ENCODE data around the gene HTRA3. TPM values are rescaled to one million over a fixed set of nuclear protein-coding genes. Genes with fewer than 3 reads are reported as not detected.

Gene HTRA3
- total and polyA plus RNA-seq, 2 experiments from 2014 or later: 1.3 to 3.6 TPM

DNA sequence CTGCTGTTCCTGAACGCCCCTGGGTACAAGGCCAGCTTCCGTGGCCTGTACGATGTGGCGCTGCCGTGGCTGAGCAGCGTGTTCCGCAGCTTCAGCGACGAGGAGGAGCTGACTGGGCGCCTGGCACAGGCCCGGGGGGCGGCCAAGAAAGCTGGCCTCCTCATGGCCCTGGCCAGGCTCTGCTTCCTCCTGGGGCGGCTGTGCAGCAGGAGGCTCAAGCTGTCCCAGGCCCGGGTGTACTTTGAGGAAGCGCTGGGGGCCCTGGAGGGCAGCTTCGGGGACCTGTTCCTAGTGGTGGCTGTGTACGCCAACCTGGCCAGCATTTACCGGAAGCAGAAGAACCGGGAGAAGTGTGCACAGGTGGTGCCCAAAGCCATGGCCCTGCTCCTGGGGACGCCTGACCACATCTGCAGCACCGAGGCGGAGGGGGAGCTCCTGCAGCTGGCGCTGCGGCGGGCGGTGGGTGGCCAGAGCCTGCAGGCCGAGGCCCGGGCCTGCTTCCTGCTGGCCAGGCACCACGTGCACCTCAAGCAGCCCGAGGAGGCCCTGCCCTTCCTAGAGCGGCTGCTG lies 42.3 kb upstream of the HTRA3 start:
- ATAC-seq (no peak), DNase-seq (ENCODE audit: low spot score) (no peak)
- H3K4me1 ChIP-seq (ENCODE audit: insufficient read depth): peaks cover 11% of the 10 kb centered on the region
- peaks cover 14% of the 10 kb centered on the region for H3K27me3 Mint-ChIP-seq (ENCODE audit: insufficient read depth, low read depth, poor library complexity)
- no peak overlapping the region for H3K4me3 Mint-ChIP-seq
- no peak overlapping the region for H2AFZ ChIP-seq
- H3K36me3 ChIP-seq (ENCODE audit: insufficient read depth): no peaks in the 10 kb centered on the region
- H3K9me3 Mint-ChIP-seq: no peaks in the 10 kb centered on the region
- TF ChIP-seq, protein P1, sequence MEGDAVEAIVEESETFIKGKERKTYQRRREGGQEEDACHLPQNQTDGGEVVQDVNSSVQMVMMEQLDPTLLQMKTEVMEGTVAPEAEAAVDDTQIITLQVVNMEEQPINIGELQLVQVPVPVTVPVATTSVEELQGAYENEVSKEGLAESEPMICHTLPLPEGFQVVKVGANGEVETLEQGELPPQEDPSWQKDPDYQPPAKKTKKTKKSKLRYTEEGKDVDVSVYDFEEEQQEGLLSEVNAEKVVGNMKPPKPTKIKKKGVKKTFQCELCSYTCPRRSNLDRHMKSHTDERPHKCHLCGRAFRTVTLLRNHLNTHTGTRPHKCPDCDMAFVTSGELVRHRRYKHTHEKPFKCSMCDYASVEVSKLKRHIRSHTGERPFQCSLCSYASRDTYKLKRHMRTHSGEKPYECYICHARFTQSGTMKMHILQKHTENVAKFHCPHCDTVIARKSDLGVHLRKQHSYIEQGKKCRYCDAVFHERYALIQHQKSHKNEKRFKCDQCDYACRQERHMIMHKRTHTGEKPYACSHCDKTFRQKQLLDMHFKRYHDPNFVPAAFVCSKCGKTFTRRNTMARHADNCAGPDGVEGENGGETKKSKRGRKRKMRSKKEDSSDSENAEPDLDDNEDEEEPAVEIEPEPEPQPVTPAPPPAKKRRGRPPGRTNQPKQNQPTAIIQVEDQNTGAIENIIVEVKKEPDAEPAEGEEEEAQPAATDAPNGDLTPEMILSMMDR (conservative IDR thresholded peaks at IDR 0.05; ENCODE audit: low read depth in 2 of 2): no peak
- no peak for TF ChIP-seq STAT1 (IDR thresholded peaks at IDR 0.05; ENCODE audit: unreplicated experiment)
- TF ChIP-seq, protein P2, sequence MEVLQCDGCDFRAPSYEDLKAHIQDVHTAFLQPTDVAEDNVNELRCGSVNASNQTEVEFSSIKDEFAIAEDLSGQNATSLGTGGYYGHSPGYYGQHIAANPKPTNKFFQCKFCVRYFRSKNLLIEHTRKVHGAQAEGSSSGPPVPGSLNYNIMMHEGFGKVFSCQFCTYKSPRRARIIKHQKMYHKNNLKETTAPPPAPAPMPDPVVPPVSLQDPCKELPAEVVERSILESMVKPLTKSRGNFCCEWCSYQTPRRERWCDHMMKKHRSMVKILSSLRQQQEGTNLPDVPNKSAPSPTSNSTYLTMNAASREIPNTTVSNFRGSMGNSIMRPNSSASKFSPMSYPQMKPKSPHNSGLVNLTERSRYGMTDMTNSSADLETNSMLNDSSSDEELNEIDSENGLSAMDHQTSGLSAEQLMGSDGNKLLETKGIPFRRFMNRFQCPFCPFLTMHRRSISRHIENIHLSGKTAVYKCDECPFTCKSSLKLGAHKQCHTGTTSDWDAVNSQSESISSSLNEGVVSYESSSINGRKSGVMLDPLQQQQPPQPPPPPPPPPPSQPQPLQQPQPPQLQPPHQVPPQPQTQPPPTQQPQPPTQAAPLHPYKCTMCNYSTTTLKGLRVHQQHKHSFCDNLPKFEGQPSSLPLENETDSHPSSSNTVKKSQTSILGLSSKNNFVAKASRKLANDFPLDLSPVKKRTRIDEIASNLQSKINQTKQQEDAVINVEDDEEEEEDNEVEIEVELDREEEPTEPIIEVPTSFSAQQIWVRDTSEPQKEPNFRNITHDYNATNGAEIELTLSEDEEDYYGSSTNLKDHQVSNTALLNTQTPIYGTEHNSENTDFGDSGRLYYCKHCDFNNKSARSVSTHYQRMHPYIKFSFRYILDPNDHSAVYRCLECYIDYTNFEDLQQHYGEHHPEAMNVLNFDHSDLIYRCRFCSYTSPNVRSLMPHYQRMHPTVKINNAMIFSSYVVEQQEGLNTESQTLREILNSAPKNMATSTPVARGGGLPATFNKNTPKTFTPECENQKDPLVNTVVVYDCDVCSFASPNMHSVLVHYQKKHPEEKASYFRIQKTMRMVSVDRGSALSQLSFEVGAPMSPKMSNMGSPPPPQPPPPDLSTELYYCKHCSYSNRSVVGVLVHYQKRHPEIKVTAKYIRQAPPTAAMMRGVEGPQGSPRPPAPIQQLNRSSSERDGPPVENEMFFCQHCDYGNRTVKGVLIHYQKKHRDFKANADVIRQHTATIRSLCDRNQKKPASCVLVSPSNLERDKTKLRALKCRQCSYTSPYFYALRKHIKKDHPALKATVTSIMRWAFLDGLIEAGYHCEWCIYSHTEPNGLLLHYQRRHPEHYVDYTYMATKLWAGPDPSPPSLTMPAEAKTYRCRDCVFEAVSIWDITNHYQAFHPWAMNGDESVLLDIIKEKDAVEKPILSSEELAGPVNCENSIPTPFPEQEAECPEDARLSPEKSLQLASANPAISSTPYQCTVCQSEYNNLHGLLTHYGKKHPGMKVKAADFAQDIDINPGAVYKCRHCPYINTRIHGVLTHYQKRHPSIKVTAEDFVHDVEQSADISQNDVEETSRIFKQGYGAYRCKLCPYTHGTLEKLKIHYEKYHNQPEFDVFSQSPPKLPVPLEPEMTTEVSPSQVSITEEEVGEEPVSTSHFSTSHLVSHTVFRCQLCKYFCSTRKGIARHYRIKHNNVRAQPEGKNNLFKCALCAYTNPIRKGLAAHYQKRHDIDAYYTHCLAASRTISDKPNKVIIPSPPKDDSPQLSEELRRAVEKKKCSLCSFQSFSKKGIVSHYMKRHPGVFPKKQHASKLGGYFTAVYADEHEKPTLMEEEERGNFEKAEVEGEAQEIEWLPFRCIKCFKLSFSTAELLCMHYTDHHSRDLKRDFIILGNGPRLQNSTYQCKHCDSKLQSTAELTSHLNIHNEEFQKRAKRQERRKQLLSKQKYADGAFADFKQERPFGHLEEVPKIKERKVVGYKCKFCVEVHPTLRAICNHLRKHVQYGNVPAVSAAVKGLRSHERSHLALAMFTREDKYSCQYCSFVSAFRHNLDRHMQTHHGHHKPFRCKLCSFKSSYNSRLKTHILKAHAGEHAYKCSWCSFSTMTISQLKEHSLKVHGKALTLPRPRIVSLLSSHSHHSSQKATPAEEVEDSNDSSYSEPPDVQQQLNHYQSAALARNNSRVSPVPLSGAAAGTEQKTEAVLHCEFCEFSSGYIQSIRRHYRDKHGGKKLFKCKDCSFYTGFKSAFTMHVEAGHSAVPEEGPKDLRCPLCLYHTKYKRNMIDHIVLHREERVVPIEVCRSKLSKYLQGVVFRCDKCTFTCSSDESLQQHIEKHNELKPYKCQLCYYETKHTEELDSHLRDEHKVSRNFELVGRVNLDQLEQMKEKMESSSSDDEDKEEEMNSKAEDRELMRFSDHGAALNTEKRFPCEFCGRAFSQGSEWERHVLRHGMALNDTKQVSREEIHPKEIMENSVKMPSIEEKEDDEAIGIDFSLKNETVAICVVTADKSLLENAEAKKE (CRISPR knock-in tag; IDR thresholded peaks at IDR 0.05): no peak
- TF ChIP-seq ETS1 (IDR thresholded peaks at IDR 0.05): no peak
- no peak for TF ChIP-seq NANOG (IDR thresholded peaks at IDR 0.05; ENCODE audit: borderline replicate concordance)
- no peak for TF ChIP-seq CREB1 (CRISPR knock-in tag; IDR thresholded peaks at IDR 0.05; ENCODE audit: low read depth)
- H3K79me2 ChIP-seq (replicated peaks; ENCODE audit: insufficient read depth): no peaks in the 10 kb centered on the region
- H3K4me1 Mint-ChIP-seq: peaks cover 23% of the 10 kb centered on the region
- no peaks in the 10 kb centered on the region for H3K9me2 ChIP-seq (ENCODE audit: insufficient read depth)
- H3K27me3 ChIP-seq (ENCODE audit: insufficient read depth): no peaks in the 10 kb centered on the region
- H4K20me1 ChIP-seq (replicated peaks; ENCODE audit: insufficient read depth): no peaks in the 10 kb centered on the region
- H3K4me2 ChIP-seq: no peak overlapping the region
- no peaks in the 10 kb centered on the region for H3K36me3 Mint-ChIP-seq (ENCODE audit: low read depth)
- no peaks in the 10 kb centered on the region for H3F3A ChIP-seq (replicated peaks; ENCODE audit: low read depth)
- no peak overlapping the region for H3K27ac ChIP-seq (ENCODE audit: low read depth)
- no peak overlapping the region for H3K4me3 ChIP-seq
- H3K27ac Mint-ChIP-seq: no peak overlapping the region
